ENCODE data around the gene GRID1. TPM values are rescaled to one million over a fixed set of nuclear protein-coding genes. Genes with fewer than 3 reads are reported as not detected.

GRID1 gene
- total RNA-seq, 1 donor from 2014 or later = 0.22 TPM

DNA sequence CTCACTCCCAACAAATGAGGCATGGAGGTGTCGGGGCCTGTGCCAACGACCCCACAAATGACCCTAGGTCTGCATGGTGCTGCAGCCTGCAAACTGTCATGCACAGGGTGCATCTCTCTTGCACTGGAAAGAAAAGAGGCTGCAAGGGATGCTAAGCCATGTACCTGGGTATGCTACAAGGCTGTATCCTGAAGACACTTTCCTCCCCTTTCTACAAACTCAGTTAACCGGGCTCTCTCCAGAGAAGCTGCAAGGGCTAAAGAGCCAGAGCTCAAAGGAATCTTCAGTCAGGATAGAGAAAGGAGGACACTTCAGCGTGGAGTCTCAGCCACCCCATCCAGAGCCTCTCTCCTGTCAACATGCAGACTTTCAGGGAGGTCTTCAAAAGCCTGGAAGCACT is 449.0 kb downstream of the GRID1 start:
- peaks cover 19% of the 10 kb centered on the region for H3K27me3 Mint-ChIP-seq
- TF ChIP-seq, protein P1, sequence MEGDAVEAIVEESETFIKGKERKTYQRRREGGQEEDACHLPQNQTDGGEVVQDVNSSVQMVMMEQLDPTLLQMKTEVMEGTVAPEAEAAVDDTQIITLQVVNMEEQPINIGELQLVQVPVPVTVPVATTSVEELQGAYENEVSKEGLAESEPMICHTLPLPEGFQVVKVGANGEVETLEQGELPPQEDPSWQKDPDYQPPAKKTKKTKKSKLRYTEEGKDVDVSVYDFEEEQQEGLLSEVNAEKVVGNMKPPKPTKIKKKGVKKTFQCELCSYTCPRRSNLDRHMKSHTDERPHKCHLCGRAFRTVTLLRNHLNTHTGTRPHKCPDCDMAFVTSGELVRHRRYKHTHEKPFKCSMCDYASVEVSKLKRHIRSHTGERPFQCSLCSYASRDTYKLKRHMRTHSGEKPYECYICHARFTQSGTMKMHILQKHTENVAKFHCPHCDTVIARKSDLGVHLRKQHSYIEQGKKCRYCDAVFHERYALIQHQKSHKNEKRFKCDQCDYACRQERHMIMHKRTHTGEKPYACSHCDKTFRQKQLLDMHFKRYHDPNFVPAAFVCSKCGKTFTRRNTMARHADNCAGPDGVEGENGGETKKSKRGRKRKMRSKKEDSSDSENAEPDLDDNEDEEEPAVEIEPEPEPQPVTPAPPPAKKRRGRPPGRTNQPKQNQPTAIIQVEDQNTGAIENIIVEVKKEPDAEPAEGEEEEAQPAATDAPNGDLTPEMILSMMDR (IDR thresholded peaks at IDR 0.05; ENCODE audit: unreplicated experiment) = no peak
- peaks cover 1% of the 10 kb centered on the region for H3K4me1 Mint-ChIP-seq (ENCODE audit: low read depth)
- DNase-seq (ENCODE audit: low spot score, unreplicated experiment) = no peak
- H3K9me3 Mint-ChIP-seq (ENCODE audit: low read depth) = no peaks in the 10 kb centered on the region
- H3K27ac Mint-ChIP-seq = no peak overlapping the region
- no peaks in the 10 kb centered on the region for H3K36me3 Mint-ChIP-seq (ENCODE audit: insufficient read depth)
- H3K4me3 Mint-ChIP-seq (ENCODE audit: low read depth) = no peak overlapping the region

DNA sequence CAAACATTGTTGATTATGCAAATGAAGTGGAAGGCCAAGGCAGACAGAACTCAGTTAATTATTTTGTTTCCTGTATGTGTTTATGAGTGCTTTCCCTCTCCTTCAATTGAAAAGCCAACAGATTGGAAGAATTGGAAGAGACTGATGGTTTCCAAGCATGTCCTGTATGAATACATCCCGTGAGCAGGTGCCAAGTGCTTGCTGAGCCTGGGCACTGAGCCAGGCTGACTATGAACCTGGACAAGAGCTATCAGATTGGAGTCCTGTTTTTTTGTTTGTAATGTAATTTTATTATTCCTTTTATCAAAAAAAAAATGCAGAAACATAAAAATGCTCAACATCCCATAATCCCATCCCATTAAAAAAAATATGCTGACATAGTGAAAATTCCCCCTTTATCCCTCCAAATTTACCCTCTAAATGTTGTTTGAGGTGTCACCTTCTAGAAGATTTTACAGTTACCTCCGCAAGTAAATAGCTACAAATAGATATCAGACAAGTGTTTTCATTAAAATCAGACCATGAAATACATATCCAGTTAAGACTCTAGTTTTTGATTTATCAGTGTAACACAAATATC is 449.5 kb downstream of the GRID1 start:
- H3K4me3 Mint-ChIP-seq (ENCODE audit: low read depth) = no peak overlapping the region
- peaks cover 19% of the 10 kb centered on the region for H3K27me3 Mint-ChIP-seq
- H3K27ac Mint-ChIP-seq = no peak overlapping the region
- DNase-seq (ENCODE audit: low spot score, unreplicated experiment) = no peak
- TF ChIP-seq, protein P1 (IDR thresholded peaks at IDR 0.05; ENCODE audit: unreplicated experiment) = no peak
- H3K4me1 Mint-ChIP-seq (ENCODE audit: low read depth) = peaks cover 1% of the 10 kb centered on the region
- no peaks in the 10 kb centered on the region for H3K36me3 Mint-ChIP-seq (ENCODE audit: insufficient read depth)
- no peaks in the 10 kb centered on the region for H3K9me3 Mint-ChIP-seq (ENCODE audit: low read depth)

DNA sequence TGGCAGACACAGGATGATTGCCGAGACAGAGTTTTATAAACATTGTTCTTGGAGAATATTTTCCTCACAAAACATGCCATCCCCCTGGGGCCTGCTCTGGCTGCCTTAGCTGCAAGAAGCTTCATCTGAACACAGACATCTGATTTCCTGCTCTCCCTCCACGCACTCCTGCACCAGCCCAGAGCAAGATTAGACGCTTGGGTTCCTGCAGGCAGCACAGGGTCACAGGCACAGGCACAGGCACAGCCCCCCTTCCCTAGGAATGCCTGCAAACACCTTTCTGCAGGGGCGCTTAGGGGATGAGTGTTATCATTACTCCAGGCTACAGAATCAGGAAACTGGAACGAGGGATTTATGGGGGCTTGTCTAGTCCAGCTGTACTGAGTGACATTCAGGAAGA is 450.3 kb downstream of the GRID1 start:
- no peak for DNase-seq (ENCODE audit: low spot score, unreplicated experiment)
- H3K27me3 Mint-ChIP-seq = peaks cover 14% of the 10 kb centered on the region
- TF ChIP-seq, protein P1 (IDR thresholded peaks at IDR 0.05; ENCODE audit: unreplicated experiment) = no peak
- H3K4me1 Mint-ChIP-seq (ENCODE audit: low read depth) = peaks cover 1% of the 10 kb centered on the region
- no peak overlapping the region for H3K4me3 Mint-ChIP-seq (ENCODE audit: low read depth)
- no peaks in the 10 kb centered on the region for H3K9me3 Mint-ChIP-seq (ENCODE audit: low read depth)
- H3K27ac Mint-ChIP-seq = no peak overlapping the region
- no peaks in the 10 kb centered on the region for H3K36me3 Mint-ChIP-seq (ENCODE audit: insufficient read depth)

DNA sequence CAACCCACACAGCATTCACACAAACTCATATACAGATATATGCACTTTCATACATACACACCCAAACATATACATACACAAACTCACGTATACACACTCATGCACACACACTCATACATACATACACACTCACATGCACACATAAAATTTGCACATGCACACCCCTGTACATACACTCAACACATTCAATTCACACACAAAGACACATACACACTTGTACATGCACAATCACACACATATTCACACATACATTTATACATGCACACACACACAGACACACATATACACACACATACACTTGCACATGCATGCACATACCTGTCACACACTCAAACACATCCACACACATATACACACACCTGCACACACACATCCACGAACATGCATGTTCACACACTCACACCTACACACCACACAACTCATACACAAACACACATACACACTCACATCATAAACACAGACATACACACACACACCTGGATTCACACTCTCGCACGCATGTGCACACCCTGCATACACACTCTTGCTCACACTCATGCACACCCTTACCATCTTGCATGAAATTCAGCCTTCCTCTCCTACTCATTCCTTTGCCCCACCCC is 451.2 kb downstream of the GRID1 start:
- Mint-ChIP-seq H3K4me3 (ENCODE audit: low read depth) (no peak overlapping the region), H3K27me3 (peaks cover 13% of the 10 kb centered on the region), H3K27ac (no peak overlapping the region), H3K36me3 (ENCODE audit: insufficient read depth) (no peaks in the 10 kb centered on the region), H3K9me3 (ENCODE audit: low read depth) (no peaks in the 10 kb centered on the region), H3K4me1 (ENCODE audit: low read depth) (peaks cover 1% of the 10 kb centered on the region)
- DNase-seq (ENCODE audit: low spot score, unreplicated experiment) = no peak
- TF ChIP-seq, protein P1 (IDR thresholded peaks at IDR 0.05; ENCODE audit: unreplicated experiment) = no peak

DNA sequence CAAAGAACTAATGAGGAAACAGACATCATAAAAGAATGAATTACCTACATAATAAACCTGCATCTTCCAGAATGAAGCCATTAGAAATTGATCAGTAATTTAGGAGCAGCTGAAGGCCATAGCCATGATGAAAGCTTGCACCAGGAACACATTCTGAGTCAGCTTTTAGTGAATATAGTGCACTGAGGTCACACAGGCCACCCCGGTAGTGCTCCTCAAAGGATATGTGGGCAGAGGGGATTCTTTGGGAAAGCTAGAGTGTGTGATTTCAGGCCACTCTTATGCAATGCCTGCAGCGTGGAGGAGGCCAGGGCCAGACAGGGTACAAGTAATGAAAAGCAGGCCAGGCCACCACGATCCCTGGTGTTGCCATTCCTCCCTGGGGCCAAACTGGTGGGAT is 451.9 kb downstream of the GRID1 start:
- Mint-ChIP-seq H3K4me1 (ENCODE audit: low read depth) (peaks cover 1% of the 10 kb centered on the region), H3K27ac (no peak overlapping the region), H3K9me3 (ENCODE audit: low read depth) (no peaks in the 10 kb centered on the region), H3K27me3 (peaks cover 11% of the 10 kb centered on the region), H3K4me3 (ENCODE audit: low read depth) (no peak overlapping the region), H3K36me3 (ENCODE audit: insufficient read depth) (no peaks in the 10 kb centered on the region)
- TF ChIP-seq, protein P1 (IDR thresholded peaks at IDR 0.05; ENCODE audit: unreplicated experiment) = no peak
- no peak for DNase-seq (ENCODE audit: low spot score, unreplicated experiment)

Data from progenitor cell of endocrine pancreas (in vitro differentiated cells).